Tibial artery (tissue), 4 donors: Measurements from ENCODE around the gene DISC1.

ENCODE experiments used
- DNase-seq, 2 donors: peaks; one replicate each; pipeline ENCODE4 v3.0.0-alpha.2; 2019
- H3K27ac ChIP-seq, 2 donors: fragments of 200-600 bp; sonication (generic) in 1 of 2; 1 replicate in 1 of 2; 2 replicates in 1 of 2; pipeline ENCODE4 v1.5.1; 2018 to 2019; ENCODE audit warnings: mild to moderate bottlenecking in 1 of 2
- H3K27me3 ChIP-seq, 2 donors: fragments of 200-600 bp; sonication (generic) in 1 of 2; one replicate each; pipeline versions ENCODE4 v1.5.1 to v1.6.0; 2016 to 2019
- H3K36me3 ChIP-seq, 3 donors: fragments of 200-600 bp; sonication (generic) in 2 of 3; one replicate each; pipeline ENCODE4 v1.5.1; 2016 to 2019; ENCODE audit warnings: mild to moderate bottlenecking in 2 of 3
- H3K4me1 ChIP-seq, 4 donors: fragments of 200-600 bp; sonication (generic) in 2 of 4; 1 replicate in 3 of 4; 2 replicates in 1 of 4; pipeline ENCODE4 v1.5.1; 2016 to 2019
- H3K4me3 ChIP-seq, 2 donors: fragments of 200-600 bp; sonication (generic) in 1 of 2; 1 replicate in 1 of 2; 2 replicates in 1 of 2; pipeline ENCODE4 v1.5.1; 2018 to 2019; ENCODE audit warnings: mild to moderate bottlenecking in 2 of 2
- H3K9me3 ChIP-seq, 3 donors: fragments of 200-600 bp; sonication (generic) in 1 of 3; one replicate each; pipeline ENCODE4 v1.5.1; 2016 to 2019
- intact Hi-C: fragments of 100-400 bp; cut with DNase I; formaldehyde crosslinking; loops from one replicate; pipeline ENCODE4 v1.15.0; 2023; ENCODE audit warnings: low total_unique reads
- TF ChIP-seq, protein P1 (sequence below), 2 experiments: fragments of 200-600 bp in 1 of 2; fragments of 450-650 bp in 1 of 2; IDR thresholded peaks; one replicate each; pipeline ENCODE4 v1.5.1; 2017 to 2019; ENCODE audit warnings: antibody characterized with exemption in 2 of 2, mild to moderate bottlenecking in 1 of 2, moderate library complexity in 1 of 2

DISC1 gene

DNA sequence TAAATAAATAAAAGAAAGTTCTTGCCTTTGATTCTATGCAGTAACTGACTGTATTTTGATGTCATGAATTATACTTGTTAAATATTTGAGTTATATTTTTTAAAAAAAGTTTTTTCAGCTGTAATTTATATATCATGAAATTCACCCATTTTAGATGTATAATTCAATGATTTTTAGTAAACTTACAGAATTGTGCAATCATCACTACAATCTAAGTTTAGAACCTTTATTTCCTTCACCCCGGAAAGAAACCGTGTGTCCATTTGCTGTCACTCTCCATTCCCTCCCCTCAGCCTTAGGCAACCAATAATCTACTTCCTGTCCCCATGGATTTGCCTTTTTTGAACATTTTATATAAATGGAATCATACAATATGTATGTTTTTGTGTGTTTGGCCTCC, 32.5 kb upstream of the DISC1 start:
- Histone ChIP-seq H3K4me3 (no peak overlapping the region), H3K36me3 (no peaks in the 10 kb centered on the region), H3K4me1 (no peaks in the 10 kb centered on the region), H3K27ac (no peak overlapping the region), H3K27me3 (no peaks in the 10 kb centered on the region), H3K9me3 (no peaks in the 10 kb centered on the region)
- intact Hi-C loops = no loop called here
- TF ChIP-seq, protein P1, sequence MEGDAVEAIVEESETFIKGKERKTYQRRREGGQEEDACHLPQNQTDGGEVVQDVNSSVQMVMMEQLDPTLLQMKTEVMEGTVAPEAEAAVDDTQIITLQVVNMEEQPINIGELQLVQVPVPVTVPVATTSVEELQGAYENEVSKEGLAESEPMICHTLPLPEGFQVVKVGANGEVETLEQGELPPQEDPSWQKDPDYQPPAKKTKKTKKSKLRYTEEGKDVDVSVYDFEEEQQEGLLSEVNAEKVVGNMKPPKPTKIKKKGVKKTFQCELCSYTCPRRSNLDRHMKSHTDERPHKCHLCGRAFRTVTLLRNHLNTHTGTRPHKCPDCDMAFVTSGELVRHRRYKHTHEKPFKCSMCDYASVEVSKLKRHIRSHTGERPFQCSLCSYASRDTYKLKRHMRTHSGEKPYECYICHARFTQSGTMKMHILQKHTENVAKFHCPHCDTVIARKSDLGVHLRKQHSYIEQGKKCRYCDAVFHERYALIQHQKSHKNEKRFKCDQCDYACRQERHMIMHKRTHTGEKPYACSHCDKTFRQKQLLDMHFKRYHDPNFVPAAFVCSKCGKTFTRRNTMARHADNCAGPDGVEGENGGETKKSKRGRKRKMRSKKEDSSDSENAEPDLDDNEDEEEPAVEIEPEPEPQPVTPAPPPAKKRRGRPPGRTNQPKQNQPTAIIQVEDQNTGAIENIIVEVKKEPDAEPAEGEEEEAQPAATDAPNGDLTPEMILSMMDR (IDR thresholded peaks at IDR 0.05) = no peak
- DNase-seq = no peak

DNA sequence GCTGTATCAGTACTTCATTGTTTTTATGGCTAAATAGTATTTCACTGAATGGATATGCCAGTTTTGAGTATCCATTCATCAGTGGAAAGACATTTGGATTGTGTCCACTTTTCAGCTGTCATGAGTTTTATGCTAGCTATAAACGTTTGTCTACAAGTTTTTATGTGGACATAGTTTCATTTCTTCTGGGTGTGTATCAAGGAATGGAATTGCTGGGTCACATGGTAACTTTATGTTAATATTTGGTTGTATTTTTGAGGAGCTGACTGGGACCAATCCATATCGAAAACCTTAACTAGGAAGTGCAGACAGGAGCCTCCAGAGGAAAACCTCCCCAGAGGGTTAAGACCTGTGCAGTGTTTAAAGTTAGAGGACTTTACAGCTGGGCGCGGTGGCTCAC, 31.8 kb upstream of the DISC1 start:
- TF ChIP-seq, protein P1 (IDR thresholded peaks at IDR 0.05) = no peak
- Histone ChIP-seq H3K27ac (no peak overlapping the region), H3K4me3 (no peak overlapping the region), H3K27me3 (no peaks in the 10 kb centered on the region), H3K36me3 (no peaks in the 10 kb centered on the region), H3K9me3 (no peaks in the 10 kb centered on the region), H3K4me1 (no peaks in the 10 kb centered on the region)
- no peak for DNase-seq
- intact Hi-C loops = no loop called here

DNA sequence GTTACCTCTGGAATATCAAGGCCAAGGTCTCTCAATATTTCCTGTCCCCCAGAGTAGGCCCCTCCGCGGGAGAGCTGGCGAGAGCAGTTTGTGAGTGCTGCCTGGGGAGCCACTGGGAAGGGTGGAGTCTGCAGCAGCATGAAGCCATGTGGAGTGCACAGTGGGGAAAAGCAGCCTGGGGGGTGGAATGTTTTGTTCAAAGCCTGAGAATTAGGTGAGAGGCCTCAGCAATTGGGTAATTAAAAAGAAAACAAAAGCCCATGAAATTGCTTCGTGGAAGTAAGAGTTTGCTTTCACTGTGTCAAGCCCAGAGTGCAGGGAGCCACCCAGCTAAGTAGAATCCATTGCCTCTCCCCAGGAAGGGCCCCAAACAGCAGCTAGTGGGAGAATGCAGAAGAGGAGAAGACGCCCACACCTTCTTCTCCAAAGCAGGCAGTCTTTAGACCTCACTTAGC, 30.2 kb upstream of the DISC1 start:
- intact Hi-C loops = no loop called here
- no peak overlapping the region for H3K4me3 ChIP-seq
- TF ChIP-seq, protein P1 (IDR thresholded peaks at IDR 0.05) = no peak
- no peak for DNase-seq
- H3K4me1 ChIP-seq = peaks cover 0 to 6% (median under 1%) of the 10 kb centered on the region in 4 donors
- no peaks in the 10 kb centered on the region for H3K9me3 ChIP-seq
- no peaks in the 10 kb centered on the region for H3K36me3 ChIP-seq
- H3K27ac ChIP-seq = no peak overlapping the region
- no peaks in the 10 kb centered on the region for H3K27me3 ChIP-seq

DNA sequence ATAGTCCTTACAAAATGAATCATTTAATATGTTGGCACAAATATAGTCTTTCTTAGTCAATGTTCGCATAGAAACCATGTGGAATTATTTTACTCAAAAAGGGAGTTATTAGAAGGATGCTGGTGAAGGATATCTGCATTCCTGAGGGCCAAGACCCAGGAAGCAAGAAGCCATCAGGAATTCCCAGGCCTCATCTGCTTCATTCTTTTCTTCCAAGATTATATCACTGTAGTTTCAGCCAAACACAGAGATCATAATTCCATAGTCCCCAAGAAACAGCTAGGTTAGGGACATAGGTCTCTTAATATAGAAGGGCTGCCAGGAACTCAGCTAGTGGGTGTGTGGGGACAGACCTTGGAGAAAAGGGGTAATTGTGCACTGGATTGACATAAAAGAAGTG, 28.6 kb upstream of the DISC1 start:
- intact Hi-C loops = no loop called here

DNA sequence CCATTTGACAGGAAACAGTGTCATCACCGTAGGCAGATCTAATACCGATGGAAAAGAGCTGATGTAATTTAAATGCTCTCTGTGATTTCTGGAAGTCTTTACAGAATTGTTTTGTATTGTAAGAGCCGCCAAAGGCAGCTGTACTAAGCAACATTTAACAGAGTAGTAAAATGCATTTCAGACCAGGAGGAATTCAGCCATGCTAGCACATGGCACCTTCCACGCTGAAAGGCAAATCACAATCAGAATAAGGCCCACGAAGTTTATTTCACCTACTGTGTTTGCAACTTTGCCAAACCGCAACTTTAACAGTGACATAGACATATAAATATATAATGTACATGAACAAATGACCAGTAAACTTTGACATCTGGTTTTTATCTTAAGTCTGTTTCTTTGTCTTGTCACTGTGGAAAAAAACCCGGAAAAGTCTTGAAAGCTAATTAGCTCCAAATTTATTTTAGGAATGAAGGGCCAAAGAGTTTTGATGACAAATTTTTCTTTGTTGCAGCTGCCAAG, 26.1 kb upstream of the DISC1 start:
- no peaks in the 10 kb centered on the region for H3K36me3 ChIP-seq
- H3K27me3 ChIP-seq = no peaks in the 10 kb centered on the region
- intact Hi-C loops = loop anchor here (5.0 kb wide), 1 partner anchor 243 kb away; no protein-coding TSS in a partner anchor
- no peak for DNase-seq
- H3K4me1 ChIP-seq = peaks cover 0 to 26% (median 5%) of the 10 kb centered on the region in 4 donors
- H3K4me3 ChIP-seq = no peak overlapping the region
- no peak overlapping the region for H3K27ac ChIP-seq
- no peaks in the 10 kb centered on the region for H3K9me3 ChIP-seq
- TF ChIP-seq, protein P1 (IDR thresholded peaks at IDR 0.05) = no peak

More for the DNA sequence above, 28.6 kb upstream of the DISC1 start:
- no peak overlapping the region for H3K4me3 ChIP-seq
- H3K27me3 ChIP-seq = no peaks in the 10 kb centered on the region
- no peaks in the 10 kb centered on the region for H3K36me3 ChIP-seq
- TF ChIP-seq, protein P1 (IDR thresholded peaks at IDR 0.05) = no peak
- no peaks in the 10 kb centered on the region for H3K9me3 ChIP-seq
- no peak for DNase-seq
- no peak overlapping the region for H3K27ac ChIP-seq
- H3K4me1 ChIP-seq = peaks cover 0 to 21% (median 5%) of the 10 kb centered on the region in 4 donors
